T-helper 1 cell treated with Interleukin-12 subunit alpha and Interleukin-12 subunit beta and Interleukin-4 antibody, amounts not matched to agents 30 μg/mL and 1 μg/mL, for 36 hours (primary cell): ENCODE measurements around the gene SOCS6.

ENCODE experiments used
- H3K27ac Mint-ChIP-seq: one replicate; pipeline ENCODE4 v1.8.0; 2021; ENCODE audit warnings: mild to moderate bottlenecking, mixed read lengths
- H3K27me3 Mint-ChIP-seq: one replicate; pipeline ENCODE4 v1.8.0; 2021; ENCODE audit warnings: low read depth, mixed read lengths
- H3K36me3 Mint-ChIP-seq: one replicate; pipeline ENCODE4 v1.8.0; 2021; ENCODE audit warnings: low read depth, mixed read lengths
- H3K4me1 Mint-ChIP-seq: one replicate; pipeline ENCODE4 v1.8.0; 2021; ENCODE audit warnings: low read depth, mixed read lengths
- H3K4me3 Mint-ChIP-seq: one replicate; pipeline ENCODE4 v1.8.0; 2021; ENCODE audit warnings: mild to moderate bottlenecking, moderate library complexity, mixed read lengths
- H3K9me3 Mint-ChIP-seq: one replicate; pipeline ENCODE4 v1.8.0; 2021; ENCODE audit warnings: mixed read lengths

The SOCS6 gene

DNA sequence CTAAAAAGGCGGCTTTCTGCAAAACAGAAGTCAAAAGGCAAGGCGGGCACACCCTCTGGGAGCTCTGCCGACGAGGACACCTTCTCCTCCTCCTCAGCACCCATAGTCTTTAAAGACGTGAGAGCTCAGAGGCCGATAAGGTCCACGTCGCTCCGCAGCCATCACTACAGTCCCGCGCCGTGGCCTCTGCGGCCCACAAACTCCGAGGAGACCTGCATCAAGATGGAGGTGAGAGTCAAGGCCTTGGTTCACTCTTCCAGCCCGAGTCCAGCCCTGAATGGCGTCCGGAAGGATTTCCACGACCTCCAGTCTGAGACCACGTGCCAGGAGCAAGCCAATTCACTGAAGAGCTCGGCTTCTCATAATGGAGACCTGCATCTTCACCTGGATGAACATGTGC is 36.1 kb downstream of the SOCS6 start:
- Mint-ChIP-seq H3K4me1 (no peaks in the 10 kb centered on the region), H3K36me3 (no peaks in the 10 kb centered on the region), H3K9me3 (no peaks in the 10 kb centered on the region), H3K27ac (no peak overlapping the region), H3K27me3 (no peaks in the 10 kb centered on the region), H3K4me3 (no peak overlapping the region)

DNA sequence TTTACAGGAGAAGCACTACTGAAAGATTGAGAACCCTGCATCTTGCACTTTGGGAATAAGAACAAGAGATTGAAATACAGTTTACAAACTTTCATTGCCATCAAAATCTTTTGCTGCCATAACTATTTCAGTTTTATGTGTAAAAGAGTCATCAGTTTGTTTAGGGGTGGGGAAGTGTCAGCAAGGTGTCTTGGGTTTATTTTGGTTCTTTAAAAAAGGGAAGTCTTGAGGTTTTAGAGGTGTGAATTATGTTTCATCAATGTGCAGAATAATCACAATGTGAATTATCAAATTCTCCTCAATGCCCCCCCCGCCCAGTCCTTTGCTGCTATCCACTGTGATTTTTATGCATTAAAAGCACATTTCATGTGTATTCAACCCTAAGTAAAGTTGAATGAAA is 37.4 kb downstream of the SOCS6 start:
- no peak overlapping the region for H3K4me3 Mint-ChIP-seq
- H3K27ac Mint-ChIP-seq, result no peak overlapping the region
- H3K4me1 Mint-ChIP-seq, result no peaks in the 10 kb centered on the region
- H3K9me3 Mint-ChIP-seq, result no peaks in the 10 kb centered on the region
- no peaks in the 10 kb centered on the region for H3K27me3 Mint-ChIP-seq
- H3K36me3 Mint-ChIP-seq, result no peaks in the 10 kb centered on the region

DNA sequence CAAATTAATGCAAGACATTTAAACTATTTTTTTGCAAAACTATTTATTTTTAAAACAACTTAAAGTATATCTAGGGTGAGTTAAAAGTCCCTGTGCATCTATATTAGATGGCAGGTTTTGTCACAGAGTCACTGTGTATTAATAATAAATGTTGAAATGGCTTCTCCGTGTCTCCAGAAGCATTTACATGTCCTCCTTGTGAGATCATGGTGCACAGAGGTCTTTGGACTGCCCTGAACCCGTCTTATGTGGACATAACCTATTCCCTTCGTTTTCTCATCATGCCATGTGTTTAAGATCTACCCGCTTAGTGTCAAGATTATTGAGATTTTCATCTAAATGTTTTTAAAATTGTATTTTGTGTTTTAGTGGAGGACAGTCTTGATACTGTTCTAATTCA is 39.3 kb downstream of the SOCS6 start:
- H3K27ac Mint-ChIP-seq, result no peak overlapping the region
- no peaks in the 10 kb centered on the region for H3K4me1 Mint-ChIP-seq
- H3K27me3 Mint-ChIP-seq, result no peaks in the 10 kb centered on the region
- H3K9me3 Mint-ChIP-seq, result no peaks in the 10 kb centered on the region
- H3K4me3 Mint-ChIP-seq, result no peak overlapping the region
- no peaks in the 10 kb centered on the region for H3K36me3 Mint-ChIP-seq

DNA sequence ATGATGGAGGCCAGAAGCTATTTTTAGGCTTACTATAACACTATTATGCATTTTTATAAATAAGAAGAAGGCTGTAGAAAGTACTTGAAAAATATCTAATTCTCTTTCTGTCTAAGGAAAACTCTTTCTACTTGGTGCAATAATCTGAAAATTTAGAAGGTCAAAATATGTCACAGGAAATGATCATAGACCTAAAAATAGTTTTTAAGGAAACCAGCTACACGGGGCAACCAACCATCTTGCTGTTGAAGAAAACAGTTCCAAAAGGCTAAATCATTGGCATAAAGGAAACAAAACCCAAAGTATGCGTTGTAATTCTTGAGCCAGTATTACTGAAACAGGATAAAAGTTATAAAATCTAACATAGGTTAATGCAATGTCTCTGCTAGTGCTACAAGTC is 40.2 kb downstream of the SOCS6 start:
- Mint-ChIP-seq H3K4me3 (no peak overlapping the region), H3K4me1 (no peaks in the 10 kb centered on the region), H3K9me3 (no peaks in the 10 kb centered on the region), H3K36me3 (no peaks in the 10 kb centered on the region), H3K27ac (no peak overlapping the region), H3K27me3 (no peaks in the 10 kb centered on the region)

DNA sequence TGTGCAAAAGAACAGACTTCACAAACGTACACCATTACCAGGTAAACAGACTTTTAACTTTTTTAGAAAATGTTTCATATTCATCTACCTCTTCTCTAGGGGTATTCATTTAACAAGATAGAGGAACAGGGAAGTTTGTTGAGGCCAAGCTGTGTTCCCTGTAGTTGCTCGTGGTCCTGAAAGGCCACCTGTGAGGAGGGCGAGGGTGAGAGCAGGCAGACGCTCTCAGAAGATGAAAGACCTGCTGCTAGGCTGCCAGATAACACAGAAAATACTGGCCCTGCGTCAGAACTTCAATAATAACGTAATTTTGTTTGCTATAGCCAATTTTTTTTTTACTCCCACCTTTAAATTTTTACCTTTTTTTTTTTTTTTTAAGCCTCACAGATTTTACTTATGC is 42.0 kb downstream of the SOCS6 start:
- Mint-ChIP-seq H3K4me3 (no peak overlapping the region), H3K27me3 (no peaks in the 10 kb centered on the region), H3K27ac (no peak overlapping the region), H3K36me3 (no peaks in the 10 kb centered on the region), H3K4me1 (no peaks in the 10 kb centered on the region), H3K9me3 (no peaks in the 10 kb centered on the region)

DNA sequence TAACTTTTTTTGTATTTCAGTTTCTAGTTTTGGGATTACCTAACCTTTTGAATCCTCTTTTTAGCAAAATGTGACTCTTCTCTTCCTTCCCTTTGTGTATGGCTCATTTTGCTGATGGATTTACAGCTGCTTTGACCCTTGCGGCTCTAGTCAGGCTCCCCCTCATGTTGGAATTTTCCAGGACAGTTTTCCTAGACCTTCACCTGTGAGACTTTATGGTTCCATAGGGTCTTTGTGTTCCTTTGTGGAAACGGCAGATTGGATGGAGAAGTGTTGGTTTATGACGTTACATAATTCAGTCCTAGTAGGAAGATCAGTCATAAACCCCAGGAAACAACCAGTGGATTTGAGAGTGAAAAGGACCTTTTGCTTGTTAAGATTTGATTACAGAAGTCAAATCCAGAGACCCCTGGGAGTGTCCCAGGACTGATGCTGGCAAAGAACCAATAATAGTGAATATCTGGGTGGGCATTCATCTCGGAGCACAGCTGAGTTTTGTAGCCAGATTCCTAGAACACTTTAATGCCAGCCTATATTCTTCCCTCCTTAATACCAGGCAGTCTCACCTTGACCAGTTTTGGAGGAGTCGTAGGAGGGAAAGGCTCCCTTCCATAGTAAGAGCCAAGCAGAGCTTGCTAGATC is 42.7 kb downstream of the SOCS6 start:
- Mint-ChIP-seq H3K27me3 (no peaks in the 10 kb centered on the region), H3K4me1 (no peaks in the 10 kb centered on the region), H3K4me3 (no peak overlapping the region), H3K27ac (no peak overlapping the region), H3K9me3 (no peaks in the 10 kb centered on the region), H3K36me3 (no peaks in the 10 kb centered on the region)

DNA sequence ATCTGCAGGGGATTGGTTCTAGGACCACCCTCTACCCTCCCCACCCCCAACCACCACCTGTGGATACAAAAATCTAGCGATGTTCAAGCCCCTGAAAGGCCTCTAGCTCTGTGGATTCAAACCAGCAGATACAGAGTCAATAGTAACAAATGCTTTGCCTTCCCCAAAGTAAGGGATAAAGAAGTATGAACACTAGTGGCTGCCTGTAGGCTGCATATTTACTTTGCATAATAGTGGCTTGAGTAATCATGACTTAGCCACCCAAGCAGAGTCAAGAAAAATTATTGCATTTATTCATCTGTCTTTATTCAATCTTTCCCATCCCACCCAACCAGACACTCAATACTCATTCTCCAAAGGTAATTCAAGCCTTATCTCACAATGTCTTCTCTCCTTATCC is 43.8 kb downstream of the SOCS6 start:
- Mint-ChIP-seq H3K27ac (no peak overlapping the region), H3K4me1 (no peaks in the 10 kb centered on the region), H3K27me3 (no peaks in the 10 kb centered on the region), H3K4me3 (no peak overlapping the region), H3K36me3 (no peaks in the 10 kb centered on the region), H3K9me3 (no peaks in the 10 kb centered on the region)

DNA sequence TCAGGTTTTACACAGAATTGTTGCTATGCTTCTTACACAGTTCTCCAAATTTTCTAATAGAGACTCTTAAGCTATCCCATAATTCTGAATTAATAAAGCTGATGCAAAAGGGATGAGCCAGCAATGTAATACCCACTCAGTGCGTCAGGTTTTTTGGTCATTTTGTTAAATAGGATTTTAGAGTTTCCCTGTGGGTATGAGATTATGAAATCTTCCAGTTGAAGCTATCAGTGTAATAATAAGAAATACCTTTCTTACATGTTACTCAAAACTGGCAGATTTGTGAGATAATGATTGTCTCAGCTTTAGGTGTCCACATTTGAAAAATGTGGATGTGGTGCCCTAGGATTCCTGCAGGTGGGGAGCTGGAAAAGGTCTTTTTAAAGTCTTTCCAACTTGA is 44.5 kb downstream of the SOCS6 start:
- H3K4me3 Mint-ChIP-seq, result no peak overlapping the region
- no peaks in the 10 kb centered on the region for H3K4me1 Mint-ChIP-seq
- no peaks in the 10 kb centered on the region for H3K27me3 Mint-ChIP-seq
- no peaks in the 10 kb centered on the region for H3K36me3 Mint-ChIP-seq
- H3K9me3 Mint-ChIP-seq, result no peaks in the 10 kb centered on the region
- no peak overlapping the region for H3K27ac Mint-ChIP-seq

DNA sequence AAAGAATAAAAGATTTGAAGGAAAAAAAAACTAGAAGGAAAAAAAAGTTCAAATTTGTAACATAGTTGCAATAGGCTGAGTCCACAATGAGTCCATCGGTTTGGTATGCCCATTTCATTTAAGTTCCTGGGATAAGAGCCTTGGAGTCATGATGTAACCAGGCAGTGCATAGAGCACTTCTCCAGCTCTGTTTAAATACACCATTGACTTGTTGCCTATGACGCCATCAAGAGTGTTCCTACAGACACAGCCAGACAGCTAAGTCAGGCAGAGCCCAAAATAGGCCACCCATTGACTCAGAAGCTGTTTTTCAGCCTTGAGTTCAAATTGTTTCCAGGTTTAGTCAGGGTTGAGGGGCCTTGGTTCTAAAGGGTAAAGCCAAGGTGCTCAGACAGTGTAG is 44.9 kb downstream of the SOCS6 start:
- H3K27me3 Mint-ChIP-seq, result no peaks in the 10 kb centered on the region
- H3K4me1 Mint-ChIP-seq, result no peaks in the 10 kb centered on the region
- H3K27ac Mint-ChIP-seq, result no peak overlapping the region
- H3K36me3 Mint-ChIP-seq, result no peaks in the 10 kb centered on the region
- H3K4me3 Mint-ChIP-seq, result no peak overlapping the region
- H3K9me3 Mint-ChIP-seq, result no peaks in the 10 kb centered on the region

DNA sequence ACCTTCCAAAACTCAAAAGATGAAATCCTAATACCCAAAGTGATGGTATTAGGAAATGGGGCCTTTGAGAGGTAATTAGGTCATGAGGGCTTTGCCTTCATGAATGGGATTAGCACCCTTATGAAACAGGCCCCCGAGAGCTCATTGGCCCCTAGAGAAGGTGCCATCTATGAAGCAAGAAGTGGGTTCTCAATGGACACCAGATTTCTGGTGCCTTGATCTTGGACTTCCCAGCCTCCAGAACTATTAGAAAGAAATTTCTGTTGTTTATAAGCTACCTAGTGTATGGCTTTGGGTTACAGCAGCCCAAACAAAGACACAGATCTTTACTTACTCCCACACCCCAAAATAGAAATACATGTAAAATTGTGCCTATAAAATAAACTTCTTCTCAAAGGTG is 45.4 kb downstream of the SOCS6 start:
- Mint-ChIP-seq H3K36me3 (no peaks in the 10 kb centered on the region), H3K4me3 (no peak overlapping the region), H3K9me3 (no peaks in the 10 kb centered on the region), H3K4me1 (no peaks in the 10 kb centered on the region), H3K27ac (no peak overlapping the region), H3K27me3 (no peaks in the 10 kb centered on the region)

DNA sequence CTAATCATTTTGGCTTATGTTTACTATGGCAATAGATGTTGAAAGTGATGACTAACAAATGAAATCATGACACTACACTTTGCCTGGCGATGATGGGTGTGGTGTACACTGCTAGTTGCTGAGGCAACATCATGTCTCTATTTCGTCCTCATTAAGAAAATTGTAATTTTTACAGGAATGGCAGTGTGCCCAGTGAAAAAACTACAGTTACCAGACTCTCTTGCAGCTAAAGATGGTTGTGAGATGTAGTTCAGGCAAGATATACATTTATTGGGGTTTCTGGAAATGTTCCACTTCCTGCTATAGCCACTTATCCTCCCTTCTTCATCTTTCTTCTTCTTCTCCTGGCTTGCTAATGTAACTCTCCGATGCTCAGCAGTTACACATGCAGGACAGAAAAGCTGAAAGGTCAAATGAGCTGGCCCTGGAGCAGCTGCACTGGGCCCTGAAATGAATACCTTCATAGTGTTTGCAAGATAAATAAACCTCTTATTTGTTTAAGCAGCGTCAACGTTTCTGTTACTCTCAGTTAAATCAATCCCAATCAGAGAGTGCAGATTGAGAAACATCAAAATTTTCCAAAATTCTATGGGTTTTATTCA is 46.0 kb downstream of the SOCS6 start:
- no peak overlapping the region for H3K4me3 Mint-ChIP-seq
- H3K27me3 Mint-ChIP-seq, result no peaks in the 10 kb centered on the region
- H3K4me1 Mint-ChIP-seq, result no peaks in the 10 kb centered on the region
- no peak overlapping the region for H3K27ac Mint-ChIP-seq
- no peaks in the 10 kb centered on the region for H3K36me3 Mint-ChIP-seq
- no peaks in the 10 kb centered on the region for H3K9me3 Mint-ChIP-seq

DNA sequence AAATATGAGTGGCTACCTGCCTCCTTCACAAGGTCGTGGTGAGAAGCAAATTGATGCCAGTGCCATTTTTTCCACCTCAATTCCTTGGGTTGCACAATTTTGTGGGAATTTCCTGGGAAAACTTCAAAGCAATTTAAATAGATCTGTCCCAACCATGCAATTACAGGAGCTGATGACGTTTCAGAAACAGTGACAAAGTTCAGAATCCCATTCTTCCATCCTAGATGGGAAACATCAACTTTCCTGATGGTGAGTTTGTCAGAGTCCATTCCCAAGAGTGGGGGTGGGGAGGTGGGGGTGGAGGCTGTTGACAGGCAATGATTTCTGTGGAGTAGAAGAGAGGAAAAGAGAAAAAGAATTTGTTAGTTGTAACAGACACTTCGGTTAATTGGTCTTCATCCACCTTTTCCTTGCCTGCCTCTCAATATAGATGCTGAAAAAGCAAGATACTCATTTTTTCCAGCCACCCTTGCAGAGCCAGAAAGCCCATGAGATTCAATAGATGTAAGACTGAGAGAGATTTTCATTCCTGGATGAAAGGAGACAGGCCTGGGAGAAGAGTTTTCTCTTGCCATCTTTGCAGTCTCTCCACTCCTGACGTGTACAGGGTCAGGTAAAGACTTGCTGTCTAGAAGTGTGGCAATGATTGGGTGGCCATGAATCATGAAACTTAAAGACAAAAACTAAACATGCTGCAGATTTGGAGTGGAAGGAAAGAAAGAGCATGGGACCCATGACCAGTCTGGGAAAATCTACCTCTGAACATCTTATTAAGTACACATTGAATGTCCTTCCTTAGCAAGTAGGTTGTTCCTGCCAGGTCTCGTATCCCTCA is 47.3 kb downstream of the SOCS6 start:
- H3K9me3 Mint-ChIP-seq, result no peaks in the 10 kb centered on the region
- no peak overlapping the region for H3K4me3 Mint-ChIP-seq
- no peak overlapping the region for H3K27ac Mint-ChIP-seq
- H3K4me1 Mint-ChIP-seq, result no peaks in the 10 kb centered on the region
- no peaks in the 10 kb centered on the region for H3K27me3 Mint-ChIP-seq
- no peaks in the 10 kb centered on the region for H3K36me3 Mint-ChIP-seq

DNA sequence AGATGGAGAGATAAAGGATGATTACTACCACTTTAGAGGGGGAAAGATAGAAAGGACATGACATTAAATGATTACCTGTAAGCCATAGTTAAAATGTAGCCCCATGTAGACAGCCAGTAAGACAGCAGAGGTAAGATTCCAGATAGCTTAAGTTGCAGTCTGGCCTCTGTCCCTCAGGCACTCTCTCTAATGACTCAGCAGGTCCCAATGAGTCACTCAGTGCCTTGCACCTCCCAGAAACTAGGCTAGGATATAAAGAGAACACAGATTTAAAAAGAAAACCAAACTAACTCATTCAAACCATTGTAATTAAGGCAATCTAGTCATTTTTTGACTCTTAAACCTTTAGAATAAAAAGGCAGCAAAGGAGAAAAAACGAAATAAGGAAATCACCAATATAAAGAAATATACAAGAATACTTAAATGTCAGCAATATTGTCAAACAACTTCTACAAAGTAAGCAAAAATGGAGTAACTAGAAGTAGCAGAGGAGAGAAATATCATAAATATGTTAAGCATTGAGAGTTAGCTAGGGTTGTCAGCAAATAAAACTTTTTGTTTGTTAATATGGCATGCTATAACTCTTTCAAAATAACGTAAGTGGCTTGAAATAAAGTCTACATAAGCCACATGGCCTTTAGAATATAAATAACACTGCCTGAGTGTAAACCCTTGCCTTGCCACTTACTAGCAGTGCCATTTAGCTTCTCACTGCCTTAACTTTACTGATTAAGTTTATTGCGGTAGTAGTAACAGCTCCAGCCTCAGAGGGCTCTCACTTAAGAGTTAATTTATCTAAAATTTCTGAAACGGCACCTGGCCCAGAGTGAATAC is 48.5 kb downstream of the SOCS6 start:
- Mint-ChIP-seq H3K27ac (no peak overlapping the region), H3K4me3 (no peak overlapping the region), H3K9me3 (no peaks in the 10 kb centered on the region), H3K4me1 (no peaks in the 10 kb centered on the region), H3K36me3 (no peaks in the 10 kb centered on the region), H3K27me3 (no peaks in the 10 kb centered on the region)

DNA sequence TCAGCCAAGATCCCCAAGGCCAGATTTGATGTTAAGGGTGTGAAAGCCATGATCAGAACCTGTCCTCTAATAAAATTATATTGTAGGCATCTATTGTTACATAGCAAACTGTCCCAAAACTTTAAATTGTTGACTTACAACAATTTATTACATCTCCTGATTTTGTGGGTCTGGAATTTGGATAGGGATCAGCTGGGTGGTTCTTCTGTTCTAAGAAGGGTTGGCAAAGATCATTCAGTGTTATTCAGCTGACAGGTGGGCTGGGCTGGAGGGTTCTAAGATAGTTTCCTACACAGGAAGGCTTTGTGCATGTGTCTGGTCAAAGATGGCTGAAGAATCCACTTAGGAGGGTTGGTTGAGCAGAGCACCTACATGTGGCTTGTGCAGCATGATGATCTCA is 50.0 kb downstream of the SOCS6 start:
- no peaks in the 10 kb centered on the region for H3K36me3 Mint-ChIP-seq
- H3K4me1 Mint-ChIP-seq, result no peaks in the 10 kb centered on the region
- H3K27ac Mint-ChIP-seq, result no peak overlapping the region
- no peaks in the 10 kb centered on the region for H3K27me3 Mint-ChIP-seq
- no peak overlapping the region for H3K4me3 Mint-ChIP-seq
- no peaks in the 10 kb centered on the region for H3K9me3 Mint-ChIP-seq
